Cardiac muscle cell (in vitro differentiated cells and primary cell): Measurements from ENCODE around the gene SULT1C4. TPM values are rescaled to one million over a fixed set of nuclear protein-coding genes. Genes with fewer than 3 reads are reported as not detected.

Experiments
- DNase-seq, 2 donors: peaks; one replicate each; pipeline versions ENCODE4 v3.0.0 to v3.0.0-alpha.2; 2010 to 2017; ENCODE audit warnings: low read depth in 1 of 2, low spot score in 1 of 2
- H3K27ac ChIP-seq: fragments of 200-600 bp; sonication (generic); 2 replicates; pipeline ENCODE4 v1.5.1; 2016
- H3K27me3 ChIP-seq: fragments of 200-600 bp; sonication (generic); 2 replicates; pipeline ENCODE4 v1.6.0; 2016; ENCODE audit warnings: control low read depth
- H3K36me3 ChIP-seq: fragments of 200-600 bp; sonication (generic); 2 replicates; pipeline ENCODE4 v1.5.1; 2016; ENCODE audit warnings: control low read depth
- H3K4me1 ChIP-seq: fragments of 200-600 bp; sonication (generic); 2 replicates; pipeline ENCODE4 v1.8.1; 2017; ENCODE audit warnings: low read depth, mild to moderate bottlenecking, mixed run types
- H3K4me3 ChIP-seq: fragments of 200-600 bp; sonication (generic); 2 replicates; pipeline ENCODE4 v1.5.1; 2016; ENCODE audit warnings: mild to moderate bottlenecking
- H3K9me3 ChIP-seq: fragments of 200-600 bp; sonication (generic); 2 replicates; pipeline ENCODE4 v1.5.1; 2017; ENCODE audit warnings: low read depth, mild to moderate bottlenecking, control low read depth
- CTCF ChIP-seq: IDR thresholded peaks from 2 replicates; pipeline ENCODE4 v1.5.1; 2012; ENCODE audit warnings: low read depth, mild to moderate bottlenecking, low read length
- polyA plus RNA-seq: library from polyadenylated mRNA; unstranded; fragments of >200 nt; fragmentation: Nextera tagmentation; extraction: Ambion mirVana; gene quantifications from 2 replicates; pipeline ENCODE4 v1.2.1, GENCODE V29; 2016
- total RNA-seq: library from RNA; depleted of rRNA; stranded (reverse); fragments of >200 nt; gene quantifications from 2 replicates; pipeline ENCODE4 v1.2.3, GENCODE V29; 2016

Gene SULT1C4
- total and polyA plus RNA-seq, 2 experiments from 2014 or later: 10.6 to 14.3 TPM

GRCh38 chr2:108383146-108383830, 5.5 kb downstream of the SULT1C4 start:
- no peaks in the 10 kb centered on the region for H3K36me3 ChIP-seq
- DNase-seq: no peak
- no peaks in the 10 kb centered on the region for H3K9me3 ChIP-seq
- TF ChIP-seq CTCF: no peak
- H3K4me1 ChIP-seq: peaks cover 1% of the 10 kb centered on the region
- no peak overlapping the region for H3K4me3 ChIP-seq
- no peak overlapping the region for H3K27ac ChIP-seq
- H3K27me3 ChIP-seq: no peaks in the 10 kb centered on the region

- Histone ChIP-seq H3K36me3 (no peaks in the 10 kb centered on the region), H3K4me1 (no peaks in the 10 kb centered on the region), H3K27me3 (no peaks in the 10 kb centered on the region), H3K27ac (no peak overlapping the region), H3K4me3 (no peak overlapping the region), H3K9me3 (no peaks in the 10 kb centered on the region)
- no peak for TF ChIP-seq CTCF
- no peak for DNase-seq
These were observed 7.1 kb downstream of the SULT1C4 start for GRCh38 chr2:108384662-108385393.

- H3K4me1 ChIP-seq: no peaks in the 10 kb centered on the region
- no peak overlapping the region for H3K27ac ChIP-seq
- no peaks in the 10 kb centered on the region for H3K36me3 ChIP-seq
- H3K27me3 ChIP-seq: no peaks in the 10 kb centered on the region
- no peaks in the 10 kb centered on the region for H3K9me3 ChIP-seq
- DNase-seq: no peak
- no peak for TF ChIP-seq CTCF
- H3K4me3 ChIP-seq: no peak overlapping the region
These were observed 7.8 kb downstream of the SULT1C4 start for GRCh38 chr2:108385411-108386071.

GRCh38 chr2:108388045-108388444, 10.3 kb downstream of the SULT1C4 start:
- Histone ChIP-seq H3K27ac (no peak overlapping the region), H3K4me3 (no peak overlapping the region), H3K27me3 (no peaks in the 10 kb centered on the region), H3K9me3 (no peaks in the 10 kb centered on the region), H3K4me1 (no peaks in the 10 kb centered on the region), H3K36me3 (no peaks in the 10 kb centered on the region)
- DNase-seq: no peak
- no peak for TF ChIP-seq CTCF

- H3K4me3 ChIP-seq: no peak overlapping the region
- H3K27ac ChIP-seq: no peak overlapping the region
- DNase-seq: no peak
- H3K27me3 ChIP-seq: no peaks in the 10 kb centered on the region
- no peaks in the 10 kb centered on the region for H3K9me3 ChIP-seq
- H3K4me1 ChIP-seq: no peaks in the 10 kb centered on the region
- TF ChIP-seq CTCF: no peak
- H3K36me3 ChIP-seq: no peaks in the 10 kb centered on the region
These were observed 12.6 kb downstream of the SULT1C4 start for GRCh38 chr2:108390340-108390739.
